ENCODE measurements around the gene FGF5. TPM values are rescaled to one million over a fixed set of nuclear protein-coding genes. Genes with fewer than 3 reads are reported as not detected.

FGF5 gene
- total and polyA plus RNA-seq, 12 donors, result not detected

GRCh38 chr4:80233390-80233789, 33.1 kb upstream of the FGF5 start:
- Histone ChIP-seq H3K9me3 (replicated peaks in 1 of 3) (no peaks in the 10 kb centered on the region), H3K27ac (no peak overlapping the region), H3K4me1 (replicated peaks in 1 of 2) (no peaks in the 10 kb centered on the region), H3K4me3 (no peak overlapping the region), H3K27me3 (peaks cover 16% of the 10 kb centered on the region), H3K36me3 (replicated peaks in 1 of 2) (no peaks in the 10 kb centered on the region)
- 65 to 77% (median 71%) methylated on average over 4 of the region's 4 CpGs for WGBS, 4 donors
- no peak for DNase-seq
- intact Hi-C loops (cut with DNase I), result no loop called here
- no peak for TF ChIP-seq CTCF (IDR thresholded peaks at IDR 0.05)
- TF ChIP-seq POLR2A (IDR thresholded peaks at IDR 0.05), result no peak

- H3K36me3 ChIP-seq (replicated peaks in 1 of 2), result no peaks in the 10 kb centered on the region
- H3K9me3 ChIP-seq (replicated peaks in 1 of 3), result no peaks in the 10 kb centered on the region
- H3K4me3 ChIP-seq, result no peak overlapping the region
- no peak for DNase-seq
- H3K27me3 ChIP-seq, result peaks cover 16% of the 10 kb centered on the region
- WGBS, 4 donors, result 87 to 100% (median 93%) methylated on average over 1 of the region's 1 CpG
- intact Hi-C loops (cut with DNase I), result no loop called here
- no peak for TF ChIP-seq POLR2A (IDR thresholded peaks at IDR 0.05)
- TF ChIP-seq CTCF (IDR thresholded peaks at IDR 0.05), result no peak
- H3K4me1 ChIP-seq (replicated peaks in 1 of 2), result no peaks in the 10 kb centered on the region
- H3K27ac ChIP-seq, result no peak overlapping the region
Observed at GRCh38 chr4:80235451-80235850, 31.0 kb upstream of the FGF5 start.

GRCh38 chr4:80237992-80238391, 28.5 kb upstream of the FGF5 start:
- no peaks in the 10 kb centered on the region for H3K9me3 ChIP-seq (replicated peaks in 1 of 3)
- intact Hi-C loops (cut with DNase I), result no loop called here
- H3K36me3 ChIP-seq (replicated peaks in 1 of 2), result no peaks in the 10 kb centered on the region
- TF ChIP-seq CTCF (IDR thresholded peaks at IDR 0.05), result no peak
- TF ChIP-seq POLR2A (IDR thresholded peaks at IDR 0.05), result no peak
- 70 to 78% (median 75%) methylated on average over 6 of the region's 6 CpGs for WGBS, 4 donors
- DNase-seq, result no peak
- H3K27ac ChIP-seq, result no peak overlapping the region
- no peak overlapping the region for H3K4me3 ChIP-seq
- peaks cover 16% of the 10 kb centered on the region for H3K27me3 ChIP-seq
- no peaks in the 10 kb centered on the region for H3K4me1 ChIP-seq (replicated peaks in 1 of 2)

GRCh38 chr4:80239480-80240150, 26.8 kb upstream of the FGF5 start:
- Histone ChIP-seq H3K36me3 (replicated peaks in 1 of 2) (no peaks in the 10 kb centered on the region), H3K27me3 (peaks cover 10% of the 10 kb centered on the region), H3K4me1 (replicated peaks in 1 of 2) (no peaks in the 10 kb centered on the region), H3K4me3 (no peak overlapping the region), H3K9me3 (replicated peaks in 1 of 3) (no peaks in the 10 kb centered on the region), H3K27ac (no peak overlapping the region)
- 77 to 84% (median 83%) methylated on average over 3 of the region's 3 CpGs for WGBS, 4 donors
- no peak for DNase-seq
- TF ChIP-seq POLR2A (IDR thresholded peaks at IDR 0.05) (no peak), CTCF (IDR thresholded peaks at IDR 0.05) (no peak)
- intact Hi-C loops (cut with DNase I), result no loop called here
